Measurements from ENCODE around the gene ST3GAL3. TPM values are rescaled to one million over a fixed set of nuclear protein-coding genes. Genes with fewer than 3 reads are reported as not detected.

ST3GAL3 gene
- total RNA-seq, 6 experiments from 2014 or later = 6.4 to 14.2 (median 12.0) TPM

DNA sequence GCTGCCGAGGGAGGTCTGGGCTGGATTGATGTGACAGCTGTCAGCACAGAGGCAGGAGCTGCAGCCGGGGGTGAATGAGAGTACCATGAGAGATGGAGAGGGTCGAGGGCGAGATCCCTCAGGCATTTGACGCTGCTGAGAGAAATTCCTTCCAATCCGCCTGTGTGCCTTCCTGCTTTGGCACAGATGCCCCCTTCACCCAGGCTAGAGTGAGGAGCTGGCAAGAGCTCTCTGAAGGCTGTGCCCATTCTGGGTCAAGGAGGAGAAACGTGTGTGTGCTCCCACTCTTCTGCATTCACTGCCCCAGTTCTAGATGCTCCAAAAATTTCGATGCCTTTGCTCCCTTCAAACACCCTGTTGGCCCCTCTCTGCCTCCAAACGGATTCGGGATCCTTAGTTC, 231.0 kb downstream of the ST3GAL3 start:
- ATAC-seq (no peak), DNase-seq (no peak)
- H3K9me3 ChIP-seq = no peaks in the 10 kb centered on the region
- WGBS (ENCODE audit: insufficient coverage, low coverage, low lambda C conversion rate, missing lambda C conversion rate) = 91% methylated on average over 5 of the region's 10 CpGs
- H3K4me1 ChIP-seq = peaks cover 0 to 18% (median under 1%) of the 10 kb centered on the region in 4 donors
- H3K27ac ChIP-seq = no peak overlapping the region
- no peaks in the 10 kb centered on the region for H3K27me3 ChIP-seq
- intact Hi-C loops (cut with DNase I) = loop anchor here in 1 of 2 donors (10.0 kb wide), 1 partner anchor 174 kb away; no protein-coding TSS in a partner anchor
- TF ChIP-seq POLR2A (IDR thresholded peaks at IDR 0.05) = no peak
- TF ChIP-seq, protein P1, sequence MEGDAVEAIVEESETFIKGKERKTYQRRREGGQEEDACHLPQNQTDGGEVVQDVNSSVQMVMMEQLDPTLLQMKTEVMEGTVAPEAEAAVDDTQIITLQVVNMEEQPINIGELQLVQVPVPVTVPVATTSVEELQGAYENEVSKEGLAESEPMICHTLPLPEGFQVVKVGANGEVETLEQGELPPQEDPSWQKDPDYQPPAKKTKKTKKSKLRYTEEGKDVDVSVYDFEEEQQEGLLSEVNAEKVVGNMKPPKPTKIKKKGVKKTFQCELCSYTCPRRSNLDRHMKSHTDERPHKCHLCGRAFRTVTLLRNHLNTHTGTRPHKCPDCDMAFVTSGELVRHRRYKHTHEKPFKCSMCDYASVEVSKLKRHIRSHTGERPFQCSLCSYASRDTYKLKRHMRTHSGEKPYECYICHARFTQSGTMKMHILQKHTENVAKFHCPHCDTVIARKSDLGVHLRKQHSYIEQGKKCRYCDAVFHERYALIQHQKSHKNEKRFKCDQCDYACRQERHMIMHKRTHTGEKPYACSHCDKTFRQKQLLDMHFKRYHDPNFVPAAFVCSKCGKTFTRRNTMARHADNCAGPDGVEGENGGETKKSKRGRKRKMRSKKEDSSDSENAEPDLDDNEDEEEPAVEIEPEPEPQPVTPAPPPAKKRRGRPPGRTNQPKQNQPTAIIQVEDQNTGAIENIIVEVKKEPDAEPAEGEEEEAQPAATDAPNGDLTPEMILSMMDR (IDR thresholded peaks at IDR 0.05) = no peak
- H3K4me3 ChIP-seq = no peak overlapping the region
- no peaks in the 10 kb centered on the region for H3K36me3 ChIP-seq

DNA sequence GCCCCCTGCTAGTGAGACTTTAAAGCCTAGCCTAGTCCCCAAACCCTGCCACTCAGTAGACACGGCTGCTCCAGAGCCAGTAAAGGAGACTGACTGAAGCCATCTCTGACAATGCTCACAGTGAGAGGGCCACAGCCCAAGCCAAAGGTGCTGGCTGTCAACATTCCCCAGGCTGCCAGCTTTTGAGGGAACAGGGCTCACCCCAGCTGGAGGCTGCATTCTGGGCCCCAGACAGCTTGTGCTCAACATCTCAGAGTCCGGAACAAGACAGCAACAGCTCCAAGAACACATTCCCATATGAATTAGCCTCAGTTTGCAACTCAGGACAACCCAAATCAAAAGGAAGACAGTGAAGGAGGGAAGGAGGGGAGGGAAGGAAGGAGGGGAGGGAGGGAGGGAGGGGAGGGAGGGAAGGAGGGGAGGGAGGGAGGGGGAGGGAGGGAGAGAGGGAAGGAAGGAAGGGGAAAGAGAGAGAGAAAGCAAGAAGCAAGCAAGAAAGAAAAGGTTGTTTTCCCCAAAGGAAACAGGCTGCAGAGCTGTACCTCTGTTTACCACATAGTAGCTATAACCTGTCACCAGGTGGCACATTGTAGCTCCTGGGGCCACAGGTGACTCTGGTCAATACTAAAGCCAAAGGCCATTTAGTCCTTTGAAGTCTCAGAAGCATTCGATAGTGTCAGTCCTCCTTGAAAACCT, 231.7 kb downstream of the ST3GAL3 start:
- H3K27me3 ChIP-seq = no peaks in the 10 kb centered on the region
- 73% methylated on average over 2 of the region's 3 CpGs for WGBS (ENCODE audit: insufficient coverage, low coverage, low lambda C conversion rate, missing lambda C conversion rate)
- H3K36me3 ChIP-seq = no peaks in the 10 kb centered on the region
- H3K4me3 ChIP-seq = no peak overlapping the region
- intact Hi-C loops (cut with DNase I) = loop anchor here in 1 of 2 donors (10.0 kb wide), 1 partner anchor 174 kb away; no protein-coding TSS in a partner anchor
- ATAC-seq = no peak
- no peaks in the 10 kb centered on the region for H3K9me3 ChIP-seq
- H3K4me1 ChIP-seq = peaks cover 0 to 11% (median 0%) of the 10 kb centered on the region in 4 donors
- no peak overlapping the region for H3K27ac ChIP-seq
- TF ChIP-seq, protein P1 (IDR thresholded peaks at IDR 0.05) = no peak
- no peak for TF ChIP-seq POLR2A (IDR thresholded peaks at IDR 0.05)
- no peak for DNase-seq

DNA sequence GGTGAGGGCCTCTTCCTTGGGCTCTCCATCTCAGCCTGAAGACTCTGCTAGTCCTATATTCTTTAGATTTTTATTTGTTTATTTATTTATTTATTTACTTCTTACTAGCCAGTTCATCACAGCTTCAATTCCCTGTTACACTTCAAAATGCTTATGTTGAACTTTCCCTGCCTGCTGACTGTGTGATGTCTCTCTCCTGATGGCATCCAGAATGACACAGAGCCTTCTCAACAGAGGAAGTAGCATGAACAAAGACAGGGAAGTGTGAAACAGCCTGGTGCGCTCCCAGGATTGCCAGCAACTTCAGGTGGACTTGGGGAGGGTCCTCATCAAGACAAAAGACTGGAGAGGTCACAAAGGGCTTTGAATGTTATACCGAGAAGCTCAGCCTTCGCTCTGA, 235.1 kb downstream of the ST3GAL3 start:
- ATAC-seq = no peak
- no peak for DNase-seq
- WGBS (ENCODE audit: insufficient coverage, low coverage, low lambda C conversion rate, missing lambda C conversion rate) = 83% methylated on average over 3 of the region's 3 CpGs
- Histone ChIP-seq H3K4me3 (no peak overlapping the region), H3K4me1 (peaks cover 0 to 10% (median under 1%) of the 10 kb centered on the region in 4 donors), H3K27ac (no peak overlapping the region), H3K27me3 (no peaks in the 10 kb centered on the region), H3K36me3 (no peaks in the 10 kb centered on the region), H3K9me3 (no peaks in the 10 kb centered on the region)
- intact Hi-C loops (cut with DNase I) = no loop called here
- no peak for TF ChIP-seq POLR2A (IDR thresholded peaks at IDR 0.05)
- TF ChIP-seq, protein P1 (IDR thresholded peaks at IDR 0.05) = no peak

DNA sequence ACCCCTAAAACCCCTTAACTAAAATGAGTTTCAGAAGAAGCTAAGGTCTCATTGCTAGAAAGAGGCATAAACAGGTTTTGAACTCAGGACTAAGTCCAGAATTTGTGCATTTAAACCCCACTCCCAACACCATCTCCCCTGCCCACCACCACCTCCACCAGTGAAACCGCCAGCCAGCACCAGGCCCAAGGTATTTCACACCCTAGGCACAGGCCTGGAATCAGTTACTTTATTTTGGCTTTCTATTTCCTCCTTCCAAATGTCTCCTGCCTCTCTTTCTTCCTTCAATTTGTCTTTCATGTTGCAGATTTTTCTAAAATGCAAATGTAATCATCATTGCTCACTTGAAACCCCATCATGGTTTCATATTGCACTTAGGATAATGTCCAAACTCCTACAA, 237.5 kb downstream of the ST3GAL3 start:
- H3K27ac ChIP-seq = no peak overlapping the region
- no peaks in the 10 kb centered on the region for H3K9me3 ChIP-seq
- H3K36me3 ChIP-seq = peaks cover 0 to 1% (median 0%) of the 10 kb centered on the region in 4 donors
- no peaks in the 10 kb centered on the region for H3K27me3 ChIP-seq
- H3K4me3 ChIP-seq = no peak overlapping the region
- peaks cover 0 to 17% (median 9%) of the 10 kb centered on the region in 4 donors for H3K4me1 ChIP-seq
- TF ChIP-seq, protein P1 (IDR thresholded peaks at IDR 0.05) = no peak
- no peak for TF ChIP-seq POLR2A (IDR thresholded peaks at IDR 0.05)
- intact Hi-C loops (cut with DNase I) = no loop called here
- whole genome bisulfite sequencing (ENCODE audit: insufficient coverage, low coverage, low lambda C conversion rate, missing lambda C conversion rate) = 100% methylated on average over 1 of the region's 1 CpG
- ATAC-seq (no peak), DNase-seq (no peak)

All from right lobe of liver (tissue), 6 donors.